ENCODE data around the gene UFD1. TPM values are rescaled to one million over a fixed set of nuclear protein-coding genes. Genes with fewer than 3 reads are reported as not detected.

Gene UFD1
- total and polyA plus RNA-seq, 2 donors (not counting 1 experiment from before 2014, with no cell fraction given), result 41.3 to 86.2 TPM

DNA sequence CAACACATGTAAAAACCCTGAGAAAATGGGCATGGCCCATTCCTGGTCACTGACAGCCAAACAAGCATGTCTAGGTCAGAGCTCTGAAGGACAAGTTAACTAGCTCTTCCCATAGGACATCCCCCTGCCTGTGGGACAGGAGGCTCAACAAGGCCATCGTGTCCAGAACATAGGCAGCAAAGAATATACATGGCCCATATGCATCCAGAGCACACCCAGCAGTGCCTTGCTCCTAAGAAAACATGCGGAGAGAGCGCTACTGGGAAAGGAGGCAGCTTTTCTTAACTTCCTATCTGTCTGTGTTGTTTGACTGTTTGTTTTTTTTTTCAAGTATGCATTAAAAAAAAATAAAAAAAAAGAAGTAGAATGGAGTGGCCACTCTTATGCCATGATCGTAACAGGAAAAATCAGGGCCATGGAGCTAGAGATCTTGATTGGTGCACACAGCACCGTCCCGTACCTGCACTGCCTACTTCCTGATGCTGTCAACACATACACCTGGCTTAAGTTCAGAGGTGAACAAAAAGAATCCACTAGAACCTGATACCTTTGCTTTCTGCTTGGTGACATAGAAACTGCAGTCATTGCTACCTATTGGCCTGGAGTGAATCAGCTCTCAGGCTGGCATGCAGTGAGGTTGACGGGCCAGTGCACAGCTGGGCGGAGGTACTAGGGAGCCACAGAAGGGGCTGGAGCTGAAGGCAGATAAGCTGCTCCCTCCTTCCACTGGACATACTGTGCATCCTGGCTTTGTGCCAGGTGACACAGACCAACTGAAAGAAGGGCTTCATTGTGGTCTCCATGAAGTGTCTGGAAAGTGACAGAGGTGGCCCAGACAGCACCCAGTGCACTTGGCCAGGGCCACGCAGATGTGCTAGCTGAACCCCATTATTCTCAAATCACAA is 11.9 kb downstream of the UFD1 start:
- Histone ChIP-seq H3K9me3 (ENCODE audit: control insufficient read depth, insufficient read depth, low read depth, low read length) (no peaks in the 10 kb centered on the region), H3K4me2 (ENCODE audit: extremely low read depth, insufficient read depth, low read length) (no peak overlapping the region), H3K79me2 (ENCODE audit: control insufficient read depth, insufficient read depth, low read length) (no peaks in the 10 kb centered on the region), H3K27me3 (ENCODE audit: control insufficient read depth, insufficient read depth, low read length) (no peaks in the 10 kb centered on the region), H3K27ac (ENCODE audit: insufficient read depth, low read length) (no peak overlapping the region), H3K4me3 (replicated peaks in 1 of 4; ENCODE audit: control extremely low read depth in 1 of 4, insufficient read depth in 1 of 4, low read depth in 3 of 4, low read length in 4 of 4) (no peak overlapping the region), H3K4me1 (ENCODE audit: control insufficient read depth, extremely low read depth, insufficient read depth, low read length) (peaks cover 7% of the 10 kb centered on the region), H3K36me3 (ENCODE audit: control insufficient read depth, insufficient read depth, low read length) (peaks cover 34% of the 10 kb centered on the region), H4K20me1 (ENCODE audit: control insufficient read depth, extremely low read depth, insufficient read depth, low read length) (no peaks in the 10 kb centered on the region), H2AFZ (ENCODE audit: low read length) (no peak overlapping the region), H3K9ac (ENCODE audit: insufficient read depth, low read length) (no peak overlapping the region)
- no peak for DNase-seq (ENCODE audit: low read depth in 2 of 2)
- TF ChIP-seq, protein P1, sequence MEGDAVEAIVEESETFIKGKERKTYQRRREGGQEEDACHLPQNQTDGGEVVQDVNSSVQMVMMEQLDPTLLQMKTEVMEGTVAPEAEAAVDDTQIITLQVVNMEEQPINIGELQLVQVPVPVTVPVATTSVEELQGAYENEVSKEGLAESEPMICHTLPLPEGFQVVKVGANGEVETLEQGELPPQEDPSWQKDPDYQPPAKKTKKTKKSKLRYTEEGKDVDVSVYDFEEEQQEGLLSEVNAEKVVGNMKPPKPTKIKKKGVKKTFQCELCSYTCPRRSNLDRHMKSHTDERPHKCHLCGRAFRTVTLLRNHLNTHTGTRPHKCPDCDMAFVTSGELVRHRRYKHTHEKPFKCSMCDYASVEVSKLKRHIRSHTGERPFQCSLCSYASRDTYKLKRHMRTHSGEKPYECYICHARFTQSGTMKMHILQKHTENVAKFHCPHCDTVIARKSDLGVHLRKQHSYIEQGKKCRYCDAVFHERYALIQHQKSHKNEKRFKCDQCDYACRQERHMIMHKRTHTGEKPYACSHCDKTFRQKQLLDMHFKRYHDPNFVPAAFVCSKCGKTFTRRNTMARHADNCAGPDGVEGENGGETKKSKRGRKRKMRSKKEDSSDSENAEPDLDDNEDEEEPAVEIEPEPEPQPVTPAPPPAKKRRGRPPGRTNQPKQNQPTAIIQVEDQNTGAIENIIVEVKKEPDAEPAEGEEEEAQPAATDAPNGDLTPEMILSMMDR (conservative IDR thresholded peaks at IDR 0.05 in 1 of 2, IDR thresholded peaks at IDR 0.05 in 1 of 2; ENCODE audit: low read depth in 1 of 2, low read length in 2 of 2), result no peak
- no peak for TF ChIP-seq EZH2 (IDR thresholded peaks at IDR 0.05; ENCODE audit: low read length, missing control alignments)

DNA sequence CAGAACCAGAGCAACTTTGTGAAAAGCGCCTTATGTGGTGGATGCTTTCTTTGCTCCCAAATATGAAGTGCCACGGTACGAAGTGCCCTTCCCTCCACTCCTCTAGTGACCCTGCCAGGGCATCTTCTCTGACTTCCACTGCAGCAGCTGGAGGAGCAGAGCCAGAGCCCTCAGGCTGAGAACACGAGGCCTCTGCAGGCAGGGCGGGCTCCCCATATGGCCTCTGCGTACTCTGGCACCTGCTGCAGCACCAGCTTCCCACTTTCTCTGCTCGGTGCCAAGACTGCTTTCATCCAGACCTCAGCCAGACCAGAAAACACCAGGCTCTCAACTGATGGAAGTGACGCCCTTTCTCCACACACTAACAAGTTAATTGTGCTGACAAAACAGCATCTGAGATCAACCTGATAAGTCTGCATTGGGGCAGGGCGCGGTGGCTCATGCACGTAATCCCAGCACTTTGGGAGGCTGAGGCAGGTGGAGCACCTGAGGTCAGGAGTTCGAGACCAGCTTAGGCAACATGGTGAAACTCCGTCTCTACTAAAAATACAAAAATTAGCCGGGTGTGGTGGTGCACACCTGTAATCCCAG is 12.8 kb downstream of the UFD1 start:
- TF ChIP-seq, protein P1 (conservative IDR thresholded peaks at IDR 0.05 in 1 of 2, IDR thresholded peaks at IDR 0.05 in 1 of 2; ENCODE audit: low read depth in 1 of 2, low read length in 2 of 2), result no peak
- TF ChIP-seq EZH2 (IDR thresholded peaks at IDR 0.05; ENCODE audit: low read length, missing control alignments), result no peak
- Histone ChIP-seq H3K79me2 (ENCODE audit: control insufficient read depth, insufficient read depth, low read length) (no peaks in the 10 kb centered on the region), H3K4me3 (replicated peaks in 1 of 4; ENCODE audit: control extremely low read depth in 1 of 4, insufficient read depth in 1 of 4, low read depth in 3 of 4, low read length in 4 of 4) (no peak overlapping the region), H2AFZ (ENCODE audit: low read length) (no peak overlapping the region), H3K4me2 (ENCODE audit: extremely low read depth, insufficient read depth, low read length) (no peak overlapping the region), H3K9ac (ENCODE audit: insufficient read depth, low read length) (no peak overlapping the region), H3K9me3 (ENCODE audit: control insufficient read depth, insufficient read depth, low read depth, low read length) (no peaks in the 10 kb centered on the region), H3K27me3 (ENCODE audit: control insufficient read depth, insufficient read depth, low read length) (no peaks in the 10 kb centered on the region), H3K27ac (ENCODE audit: insufficient read depth, low read length) (no peak overlapping the region), H3K4me1 (ENCODE audit: control insufficient read depth, extremely low read depth, insufficient read depth, low read length) (peaks cover 7% of the 10 kb centered on the region), H4K20me1 (ENCODE audit: control insufficient read depth, extremely low read depth, insufficient read depth, low read length) (no peaks in the 10 kb centered on the region), H3K36me3 (ENCODE audit: control insufficient read depth, insufficient read depth, low read length) (peaks cover 28% of the 10 kb centered on the region)
- no peak for DNase-seq (ENCODE audit: low read depth in 2 of 2)

DNA sequence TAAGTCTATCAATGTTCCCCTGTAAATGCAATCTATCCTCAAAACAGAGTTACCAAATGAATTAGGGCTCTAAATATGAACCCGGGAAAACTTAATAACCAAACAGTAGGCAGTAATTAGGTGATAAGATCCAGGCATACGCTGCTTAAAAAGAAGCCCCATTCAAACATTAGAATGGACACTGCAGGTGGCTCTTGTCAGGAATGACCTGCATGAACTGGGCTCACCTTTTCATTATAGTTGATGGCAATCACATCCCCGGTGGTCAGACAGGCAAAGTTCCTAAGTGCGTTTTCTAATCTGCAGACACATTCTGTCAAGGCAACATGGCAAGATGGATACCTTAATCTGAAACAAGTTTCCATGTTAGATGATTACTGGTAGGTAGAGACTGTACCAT is 14.0 kb downstream of the UFD1 start:
- H4K20me1 ChIP-seq (ENCODE audit: control insufficient read depth, extremely low read depth, insufficient read depth, low read length), result no peaks in the 10 kb centered on the region
- no peak overlapping the region for H3K4me3 ChIP-seq (replicated peaks in 1 of 4; ENCODE audit: control extremely low read depth in 1 of 4, insufficient read depth in 1 of 4, low read depth in 3 of 4, low read length in 4 of 4)
- no peak for TF ChIP-seq EZH2 (IDR thresholded peaks at IDR 0.05; ENCODE audit: low read length, missing control alignments)
- TF ChIP-seq, protein P1 (conservative IDR thresholded peaks at IDR 0.05 in 1 of 2, IDR thresholded peaks at IDR 0.05 in 1 of 2; ENCODE audit: low read depth in 1 of 2, low read length in 2 of 2), result no peak
- H3K9me3 ChIP-seq (ENCODE audit: control insufficient read depth, insufficient read depth, low read depth, low read length), result no peaks in the 10 kb centered on the region
- H3K36me3 ChIP-seq (ENCODE audit: control insufficient read depth, insufficient read depth, low read length), result peaks cover 22% of the 10 kb centered on the region
- H3K4me2 ChIP-seq (ENCODE audit: extremely low read depth, insufficient read depth, low read length), result no peak overlapping the region
- H3K9ac ChIP-seq (ENCODE audit: insufficient read depth, low read length), result no peak overlapping the region
- no peaks in the 10 kb centered on the region for H3K79me2 ChIP-seq (ENCODE audit: control insufficient read depth, insufficient read depth, low read length)
- H3K4me1 ChIP-seq (ENCODE audit: control insufficient read depth, extremely low read depth, insufficient read depth, low read length), result peaks cover 7% of the 10 kb centered on the region
- H2AFZ ChIP-seq (ENCODE audit: low read length), result no peak overlapping the region
- H3K27me3 ChIP-seq (ENCODE audit: control insufficient read depth, insufficient read depth, low read length), result no peaks in the 10 kb centered on the region
- no peak for DNase-seq (ENCODE audit: low read depth in 2 of 2)
- no peak overlapping the region for H3K27ac ChIP-seq (ENCODE audit: insufficient read depth, low read length)

Data from fibroblast of lung (primary cell).